Ovary (tissue), 3 donors: Measurements from ENCODE around the gene CDKAL1.

Experiments used
- CTCF ChIP-seq, 3 donors: fragments of 450-650 bp in 2 of 3; fragments of 200-600 bp in 1 of 3; IDR thresholded peaks; one replicate each; pipeline versions ENCODE4 v1.5.1 to v1.8.0; 2016 to 2022; ENCODE audit warnings: antibody characterized with exemption in 3 of 3, mild to moderate bottlenecking in 1 of 3
- EP300 ChIP-seq: sonication (generic); formaldehyde crosslinking; IDR thresholded peaks from one replicate; pipeline ENCODE4 v1.6.1; 2017; ENCODE audit warnings: antibody characterized with exemption
- POLR2A ChIP-seq: fragments of 450-650 bp; IDR thresholded peaks from one replicate; pipeline ENCODE4 v1.6.1; 2017; ENCODE audit warnings: antibody characterized with exemption, mild to moderate bottlenecking, moderate library complexity
- donor health status: DM: no; HTN: no; CAD: no.

GRCh38 chr6:20876561-20876960 is 342.3 kb downstream of the CDKAL1 start:
- TF ChIP-seq CTCF (IDR thresholded peaks at IDR 0.05) (no peak), POLR2A (no peak), EP300 (no peak)
